Measurements from ENCODE around the gene RELT. TPM values are rescaled to one million over a fixed set of nuclear protein-coding genes. Genes with fewer than 3 reads are reported as not detected.

RELT gene
- total and polyA plus RNA-seq, 8 donors, result 1.2 to 18.7 (median 1.9) TPM; not detected in 2

GRCh38 chr11:73345481-73346160, 30.6 kb upstream of the RELT start:
- no peak for TF ChIP-seq EP300 (IDR thresholded peaks at IDR 0.05)
- no peak for TF ChIP-seq POLR2A (IDR thresholded peaks at IDR 0.05)
- TF ChIP-seq POLR2AphosphoS5 (IDR thresholded peaks at IDR 0.05), result no peak
- TF ChIP-seq CTCF (IDR thresholded peaks at IDR 0.05), result no peak
- no peak overlapping the region for H3K27ac ChIP-seq
- H3K27me3 ChIP-seq, result no peaks in the 10 kb centered on the region
- 85 to 95% (median 91%) methylated on average over 5 of the region's 5 CpGs for WGBS, 5 donors
- no peak for DNase-seq
- H3K36me3 ChIP-seq, result peaks cover 0 to 19% (median 18%) of the 10 kb centered on the region in 4 donors
- no peaks in the 10 kb centered on the region for H3K9me3 ChIP-seq
- no peak overlapping the region for H3K4me3 ChIP-seq
- peaks cover 25 to 59% (median 37%) of the 10 kb centered on the region in 4 donors for H3K4me1 ChIP-seq
- intact Hi-C loops (cut with DNase I; ENCODE audit: low total_unique reads), result no loop called here

- Histone ChIP-seq H3K27ac (no peak overlapping the region), H3K36me3 (peaks cover 0 to 19% (median 18%) of the 10 kb centered on the region in 4 donors), H3K4me1 (peaks cover 25 to 67% (median 44%) of the 10 kb centered on the region in 4 donors), H3K9me3 (no peaks in the 10 kb centered on the region), H3K4me3 (no peak overlapping the region), H3K27me3 (no peaks in the 10 kb centered on the region)
- no peak for DNase-seq
- TF ChIP-seq CTCF (IDR thresholded peaks at IDR 0.05), result no peak
- TF ChIP-seq POLR2AphosphoS5 (IDR thresholded peaks at IDR 0.05), result no peak
- no peak for TF ChIP-seq POLR2A (IDR thresholded peaks at IDR 0.05)
- no peak for TF ChIP-seq EP300 (IDR thresholded peaks at IDR 0.05)
- 76 to 86% (median 83%) methylated on average over 7 to 10 of the region's 10 CpGs for WGBS, 5 donors
- intact Hi-C loops (cut with DNase I; ENCODE audit: low total_unique reads), result no loop called here
Measured at GRCh38 chr11:73346186-73346935, 29.8 kb upstream of the RELT start.

- Histone ChIP-seq H3K27me3 (no peaks in the 10 kb centered on the region), H3K36me3 (peaks cover 0 to 19% (median 18%) of the 10 kb centered on the region in 4 donors), H3K4me3 (no peak overlapping the region), H3K4me1 (peaks cover 25 to 65% (median 42%) of the 10 kb centered on the region in 4 donors), H3K27ac (no peak overlapping the region), H3K9me3 (no peaks in the 10 kb centered on the region)
- no peak for DNase-seq
- TF ChIP-seq EP300 (IDR thresholded peaks at IDR 0.05) (no peak), POLR2AphosphoS5 (IDR thresholded peaks at IDR 0.05) (no peak), CTCF (IDR thresholded peaks at IDR 0.05) (no peak), POLR2A (IDR thresholded peaks at IDR 0.05) (no peak)
- intact Hi-C loops (cut with DNase I; ENCODE audit: low total_unique reads), result no loop called here
- WGBS, 5 donors, result 83 to 89% (median 88%) methylated on average over 12 of the region's 12 CpGs
Measured at GRCh38 chr11:73347067-73347466, 29.1 kb upstream of the RELT start.

- no peak for DNase-seq
- WGBS, 5 donors, result 85 to 91% (median 89%) methylated on average over 5 of the region's 5 CpGs
- H3K4me3 ChIP-seq, result no peak overlapping the region
- no peaks in the 10 kb centered on the region for H3K27me3 ChIP-seq
- H3K9me3 ChIP-seq, result no peaks in the 10 kb centered on the region
- H3K4me1 ChIP-seq, result peaks cover 7 to 49% (median 25%) of the 10 kb centered on the region in 4 donors
- TF ChIP-seq EP300 (IDR thresholded peaks at IDR 0.05) (no peak), POLR2AphosphoS5 (IDR thresholded peaks at IDR 0.05) (no peak)
- intact Hi-C loops (cut with DNase I; ENCODE audit: low total_unique reads), result no loop called here
- no peak overlapping the region for H3K27ac ChIP-seq
- peaks cover 0 to 34% (median 28%) of the 10 kb centered on the region in 4 donors for H3K36me3 ChIP-seq
Measured at GRCh38 chr11:73348838-73349237, 27.4 kb upstream of the RELT start.
